ENCODE data around the gene SIT1. TPM values are rescaled to one million over a fixed set of nuclear protein-coding genes. Genes with fewer than 3 reads are reported as not detected.

Gene SIT1
- total RNA-seq, 1 donor from 2014 or later = 92.1 TPM

DNA sequence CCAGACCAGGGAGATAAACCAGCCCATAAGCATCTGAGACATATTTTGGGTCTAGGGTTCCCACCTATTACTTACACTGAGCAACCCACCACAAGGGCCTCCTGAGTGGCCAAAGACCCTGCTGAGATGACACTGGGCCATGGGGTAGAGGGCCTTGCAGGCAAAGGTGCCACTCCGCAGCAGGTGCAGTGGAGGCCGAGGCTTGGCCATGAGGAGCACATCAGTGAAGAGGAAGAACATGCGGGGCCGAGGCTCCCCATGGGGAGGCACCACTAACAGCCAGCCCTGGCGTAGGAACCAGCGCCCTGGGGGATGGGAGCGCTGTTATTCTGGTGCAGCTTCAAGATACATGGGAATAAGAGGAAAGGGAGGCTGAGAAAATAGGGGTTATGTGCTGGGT is 11.7 kb upstream of the SIT1 start:
- Mint-ChIP-seq H3K36me3 (ENCODE audit: low read depth) (peaks cover 38% of the 10 kb centered on the region), H3K4me1 (ENCODE audit: low read depth) (peaks cover 63% of the 10 kb centered on the region), H3K27ac (peak overlapping the region; percentile 74), H3K27me3 (ENCODE audit: low read depth) (peaks cover 3% of the 10 kb centered on the region), H3K9me3 (no peaks in the 10 kb centered on the region), H3K4me3 (ENCODE audit: low read depth) (peak overlapping the region; percentile 61)
- DNase-seq (ENCODE audit: low spot score) = no peak
- intact Hi-C loops (cut with micrococcal nuclease) = no loop called here

DNA sequence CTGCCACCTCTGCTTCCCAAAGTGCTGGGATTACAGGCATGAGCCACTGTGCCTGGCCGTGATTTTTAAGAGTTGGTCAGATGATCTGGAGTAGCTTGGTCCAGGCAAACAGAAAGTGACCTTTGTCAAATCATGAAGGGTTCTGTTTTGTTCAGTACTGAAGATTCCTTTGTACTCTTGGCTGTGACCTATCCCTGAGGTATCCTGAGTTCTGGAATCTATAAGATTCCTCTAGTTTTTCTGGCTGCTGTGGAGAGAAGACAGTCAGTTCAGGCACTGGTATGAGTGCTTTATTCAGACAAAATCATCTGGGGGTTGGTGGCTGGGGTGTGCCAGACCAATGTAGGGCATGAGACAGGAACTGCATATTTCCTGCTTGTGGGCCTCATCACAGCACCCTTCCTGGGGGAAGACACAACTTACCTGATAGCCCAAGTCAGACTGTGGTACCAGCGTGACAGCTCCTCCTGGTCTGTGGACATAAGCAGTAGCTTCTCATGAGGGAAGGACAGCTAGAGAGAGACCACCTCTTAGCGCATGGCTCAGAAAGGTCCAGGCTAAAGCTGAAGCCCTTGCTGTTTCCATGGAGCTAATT is 11.1 kb upstream of the SIT1 start:
- Mint-ChIP-seq H3K36me3 (ENCODE audit: low read depth) (peaks cover 38% of the 10 kb centered on the region), H3K4me1 (ENCODE audit: low read depth) (peaks cover 68% of the 10 kb centered on the region), H3K4me3 (ENCODE audit: low read depth) (no peak overlapping the region), H3K27me3 (ENCODE audit: low read depth) (peaks cover 3% of the 10 kb centered on the region), H3K9me3 (no peaks in the 10 kb centered on the region), H3K27ac (peak overlapping the region; percentile 31)
- DNase-seq (ENCODE audit: low spot score) = no peak
- intact Hi-C loops (cut with micrococcal nuclease) = no loop called here

DNA sequence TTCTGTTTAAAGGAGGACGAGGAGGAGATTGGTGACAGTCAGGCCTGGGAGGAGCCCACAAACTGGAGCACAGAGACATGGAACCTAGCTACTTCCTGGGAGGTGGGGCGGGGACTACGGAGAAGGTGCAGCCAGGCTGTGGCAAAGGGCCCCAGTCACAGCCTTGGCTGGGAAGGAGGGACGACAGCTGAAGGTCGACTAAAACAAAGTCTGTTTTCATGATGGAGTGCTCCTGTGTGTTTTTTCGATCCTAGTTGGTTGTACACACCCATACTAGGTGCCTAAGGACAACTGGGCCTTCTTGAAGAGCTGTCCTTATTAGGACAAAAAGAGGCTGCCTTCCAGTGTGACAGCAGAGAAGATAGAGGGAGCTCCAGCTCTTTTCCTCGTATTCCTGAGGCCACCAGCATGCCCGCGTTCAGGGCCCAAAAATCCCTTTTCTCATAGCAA is 10.3 kb upstream of the SIT1 start:
- H3K27ac Mint-ChIP-seq = peak overlapping the region; percentile 24
- peaks cover 38% of the 10 kb centered on the region for H3K36me3 Mint-ChIP-seq (ENCODE audit: low read depth)
- H3K27me3 Mint-ChIP-seq (ENCODE audit: low read depth) = peaks cover 3% of the 10 kb centered on the region
- intact Hi-C loops (cut with micrococcal nuclease) = no loop called here
- peak overlapping the region; percentile 26 for H3K4me3 Mint-ChIP-seq (ENCODE audit: low read depth)
- DNase-seq (ENCODE audit: low spot score) = no peak
- H3K4me1 Mint-ChIP-seq (ENCODE audit: low read depth) = peaks cover 72% of the 10 kb centered on the region
- H3K9me3 Mint-ChIP-seq = no peaks in the 10 kb centered on the region

DNA sequence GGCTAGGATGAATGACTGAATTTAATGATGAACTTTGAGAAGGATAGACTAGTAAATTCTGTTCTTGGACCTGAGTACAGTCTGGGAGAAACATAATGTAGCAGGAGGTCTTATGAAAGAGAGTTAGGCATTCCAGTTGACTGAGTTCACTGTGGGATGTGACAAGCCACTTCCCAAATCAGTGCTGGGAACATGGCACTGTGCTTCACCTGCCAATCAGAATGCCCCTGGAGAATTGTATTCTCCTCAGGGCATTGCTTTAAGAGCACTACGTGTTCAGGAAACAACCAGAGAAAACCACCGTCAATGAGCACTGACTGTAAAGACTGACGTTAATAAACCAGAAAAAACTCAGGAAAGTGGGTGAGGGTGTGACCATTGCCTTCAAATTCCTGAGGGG is 8.6 kb upstream of the SIT1 start:
- intact Hi-C loops (cut with micrococcal nuclease) = no loop called here
- H3K36me3 Mint-ChIP-seq (ENCODE audit: low read depth) = peaks cover 38% of the 10 kb centered on the region
- H3K4me3 Mint-ChIP-seq (ENCODE audit: low read depth) = peak overlapping the region; percentile 85
- H3K27ac Mint-ChIP-seq = peak overlapping the region; percentile 76
- no peak for DNase-seq (ENCODE audit: low spot score)
- peaks cover 67% of the 10 kb centered on the region for H3K4me1 Mint-ChIP-seq (ENCODE audit: low read depth)
- H3K9me3 Mint-ChIP-seq = no peaks in the 10 kb centered on the region
- peaks cover 3% of the 10 kb centered on the region for H3K27me3 Mint-ChIP-seq (ENCODE audit: low read depth)

DNA sequence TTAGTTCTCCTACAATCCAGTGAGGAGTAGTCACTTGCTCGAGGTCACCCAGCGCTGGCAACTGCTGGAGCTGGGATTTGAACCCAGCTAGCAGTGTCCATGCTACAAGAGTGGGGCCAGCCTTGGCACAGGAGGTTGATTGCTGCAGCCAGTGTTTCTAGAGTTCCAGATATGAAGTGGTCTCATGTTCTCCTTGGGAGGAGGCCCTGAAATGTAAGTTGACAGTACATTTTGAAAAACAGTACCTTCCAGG is 8.2 kb upstream of the SIT1 start:
- H3K4me3 Mint-ChIP-seq (ENCODE audit: low read depth) = peak overlapping the region; percentile 85
- no peak for DNase-seq (ENCODE audit: low spot score)
- H3K4me1 Mint-ChIP-seq (ENCODE audit: low read depth) = peaks cover 62% of the 10 kb centered on the region
- no peaks in the 10 kb centered on the region for H3K9me3 Mint-ChIP-seq
- peaks cover 3% of the 10 kb centered on the region for H3K27me3 Mint-ChIP-seq (ENCODE audit: low read depth)
- intact Hi-C loops (cut with micrococcal nuclease) = loop anchor here (1.0 kb wide), 2 partner anchors 55 to 73 kb away; partner anchors contain the start of genes CREB3 and TLN1
- peaks cover 38% of the 10 kb centered on the region for H3K36me3 Mint-ChIP-seq (ENCODE audit: low read depth)
- H3K27ac Mint-ChIP-seq = peak overlapping the region; percentile 76

DNA sequence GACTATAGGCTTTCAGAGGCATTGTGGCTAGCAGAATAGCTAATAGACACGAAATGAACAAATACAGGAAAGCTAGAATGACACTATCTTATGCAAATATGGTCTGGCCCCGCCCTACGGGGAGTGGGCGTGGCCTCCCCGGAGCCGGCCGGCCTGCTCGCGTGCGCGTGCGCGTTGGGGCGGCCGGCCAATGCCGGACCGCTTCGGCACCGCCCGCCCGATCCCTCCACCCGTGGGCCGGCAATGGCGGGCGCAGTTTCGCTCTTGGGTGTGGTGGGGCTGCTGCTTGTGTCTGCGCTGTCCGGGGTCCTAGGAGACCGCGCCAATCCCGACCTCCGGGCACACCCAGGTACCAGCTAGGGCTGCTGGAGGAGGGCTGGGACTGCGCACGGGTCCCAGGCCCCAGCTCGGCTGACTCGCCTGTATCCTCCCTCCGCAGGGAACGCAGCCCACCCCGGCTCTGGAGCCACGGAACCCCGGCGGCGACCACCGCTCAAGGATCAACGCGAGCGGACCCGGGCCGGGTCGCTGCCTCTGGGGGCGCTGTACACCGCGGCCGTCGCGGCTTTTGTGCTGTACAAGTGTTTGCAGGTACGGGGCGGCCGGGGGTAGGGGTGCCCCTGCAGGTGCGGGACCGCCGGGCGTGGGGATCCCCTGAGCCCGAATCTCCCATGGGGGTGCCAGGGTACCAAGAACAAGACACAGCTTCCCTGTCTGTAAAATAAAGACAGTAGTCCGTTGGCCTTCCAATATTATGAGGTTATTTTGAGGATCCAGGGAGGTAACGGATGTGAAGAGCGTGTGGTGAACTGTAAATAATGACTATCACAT is 7.6 kb upstream of the SIT1 start, which contains the start of gene CCDC107:
CCDC107 (plus strand) TSS at position 156 of the 831 bp plus-strand sequence; CDS start at position 244, 88 bp downstream.
- peak; percentile 78 for DNase-seq (ENCODE audit: low spot score)
- no peaks in the 10 kb centered on the region for H3K9me3 Mint-ChIP-seq
- peak within 1 kb of the TSS; percentile 98 for H3K27ac Mint-ChIP-seq
- peaks cover 37% of the 10 kb centered on the region for H3K36me3 Mint-ChIP-seq (ENCODE audit: low read depth)
- H3K4me3 Mint-ChIP-seq (ENCODE audit: low read depth) = peak within 1 kb of the TSS; percentile 85
- intact Hi-C loops (cut with micrococcal nuclease) = loop anchor here (1.0 kb wide), 2 partner anchors 54 to 74 kb away; partner anchors contain the start of genes CREB3 and TLN1
- H3K27me3 Mint-ChIP-seq (ENCODE audit: low read depth) = peaks cover 3% of the 10 kb centered on the region
- peaks cover 58% of the 10 kb centered on the region for H3K4me1 Mint-ChIP-seq (ENCODE audit: low read depth)

DNA sequence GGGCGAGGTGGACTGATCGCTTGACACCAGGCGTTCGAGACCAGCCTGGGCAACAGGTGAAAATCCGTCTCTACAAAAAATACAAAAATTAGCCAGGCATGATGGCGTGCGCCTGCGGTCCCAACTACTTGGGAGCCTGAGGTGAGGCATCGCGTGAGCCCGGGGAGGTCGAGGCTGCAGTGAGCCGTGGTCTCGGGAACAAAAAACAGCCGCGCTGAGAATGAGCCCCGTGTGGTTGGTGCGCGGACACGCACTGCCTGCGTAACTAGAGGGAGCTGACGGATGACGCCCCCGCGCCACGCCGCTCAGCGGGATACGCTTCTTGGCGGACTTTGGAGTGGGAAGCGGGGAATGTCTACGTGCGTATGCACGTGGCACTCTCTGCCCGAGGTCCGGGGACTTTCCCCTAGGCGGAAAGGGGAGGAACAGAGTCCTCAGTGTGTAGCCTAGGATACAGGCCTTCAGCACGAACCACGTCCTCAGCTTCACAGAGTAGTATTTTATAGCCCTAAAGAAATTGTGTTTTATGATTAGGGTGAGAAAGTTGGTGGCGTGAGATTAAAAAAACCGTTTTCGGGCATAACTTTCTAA is 6.9 kb upstream of the SIT1 start, which contains the start of gene RMRP:
RMRP (minus strand) TSS at position 474 of the 591 bp plus-strand sequence.
- H3K9me3 Mint-ChIP-seq = no peaks in the 10 kb centered on the region
- peaks cover 3% of the 10 kb centered on the region for H3K27me3 Mint-ChIP-seq (ENCODE audit: low read depth)
- H3K4me3 Mint-ChIP-seq (ENCODE audit: low read depth) = peak within 1 kb of the TSS; percentile 85
- H3K27ac Mint-ChIP-seq = peak within 1 kb of the TSS; percentile 98
- DNase-seq (ENCODE audit: low spot score) = peak; percentile 87
- intact Hi-C loops (cut with micrococcal nuclease) = loop anchor here (1.0 kb wide), 3 partner anchors 8 to 75 kb away; partner anchors contain the start of genes CREB3 and TLN1
- peaks cover 30% of the 10 kb centered on the region for H3K36me3 Mint-ChIP-seq (ENCODE audit: low read depth)
- H3K4me1 Mint-ChIP-seq (ENCODE audit: low read depth) = peaks cover 55% of the 10 kb centered on the region

DNA sequence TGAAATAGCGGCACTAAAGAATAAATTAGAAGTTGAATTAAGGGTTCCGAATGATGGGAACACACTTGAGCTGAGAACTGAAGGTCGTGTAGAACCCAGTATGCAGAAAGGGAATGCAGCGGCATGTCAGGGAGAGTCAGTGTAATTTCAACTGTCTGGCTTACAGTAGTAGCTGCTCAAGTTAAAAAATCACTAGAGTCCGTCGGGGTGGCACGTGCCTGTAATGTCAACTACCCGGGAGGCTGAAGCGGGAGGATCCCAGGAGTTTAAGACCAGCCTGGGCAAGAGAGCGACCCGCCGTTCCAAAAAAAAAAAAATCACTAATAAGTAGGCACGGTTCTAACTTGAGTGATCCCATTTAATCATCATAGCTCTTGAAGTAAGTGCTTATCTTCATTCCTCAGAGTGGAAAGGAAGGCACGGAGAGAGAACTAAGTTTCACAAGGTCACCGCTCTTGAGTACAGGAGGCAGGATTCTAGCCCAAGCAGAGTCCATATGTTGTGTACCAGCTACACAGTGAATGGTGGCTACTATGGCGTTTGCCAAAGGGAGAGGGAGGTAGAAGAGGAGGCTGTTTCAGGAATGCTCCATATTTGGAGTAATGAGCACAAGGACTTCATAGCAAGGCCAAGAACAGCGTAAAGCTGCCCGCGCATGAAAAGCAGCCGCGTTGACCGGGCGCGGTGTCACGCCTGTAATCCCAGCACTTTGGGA is 6.3 kb upstream of the SIT1 start:
- peaks cover 3% of the 10 kb centered on the region for H3K27me3 Mint-ChIP-seq (ENCODE audit: low read depth)
- peaks cover 51% of the 10 kb centered on the region for H3K4me1 Mint-ChIP-seq (ENCODE audit: low read depth)

DNA sequence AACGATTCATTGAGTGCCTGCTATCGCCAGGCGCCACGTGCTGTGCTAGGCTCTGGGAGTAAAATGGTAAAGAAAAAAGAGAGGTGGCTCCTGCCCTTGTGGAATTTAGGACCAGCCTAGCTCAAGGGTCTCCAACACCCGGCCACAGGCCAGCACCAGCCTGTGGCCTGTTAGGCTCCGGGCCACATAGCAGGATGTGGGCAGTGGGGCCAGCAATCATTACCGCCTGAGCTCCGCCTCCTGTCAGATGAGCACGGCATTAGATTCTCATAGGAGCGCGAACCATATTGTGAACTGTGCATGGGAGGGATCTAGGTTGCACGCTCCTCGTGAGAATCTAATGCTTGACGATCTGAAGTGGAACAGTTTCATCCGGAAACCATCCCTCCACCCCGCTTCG is 5.6 kb upstream of the SIT1 start:
- H3K27ac Mint-ChIP-seq = peak overlapping the region; percentile 98
- H3K9me3 Mint-ChIP-seq = no peaks in the 10 kb centered on the region
- peaks cover 3% of the 10 kb centered on the region for H3K27me3 Mint-ChIP-seq (ENCODE audit: low read depth)
- DNase-seq (ENCODE audit: low spot score) = no peak
- no peak overlapping the region for H3K4me3 Mint-ChIP-seq (ENCODE audit: low read depth)
- intact Hi-C loops (cut with micrococcal nuclease) = no loop called here
- H3K36me3 Mint-ChIP-seq (ENCODE audit: low read depth) = peaks cover 22% of the 10 kb centered on the region
- H3K4me1 Mint-ChIP-seq (ENCODE audit: low read depth) = peaks cover 53% of the 10 kb centered on the region

More for the DNA sequence above, 6.3 kb upstream of the SIT1 start:
- Mint-ChIP-seq H3K27ac (peak overlapping the region; percentile 98), H3K36me3 (ENCODE audit: low read depth) (peaks cover 25% of the 10 kb centered on the region), H3K9me3 (no peaks in the 10 kb centered on the region), H3K4me3 (ENCODE audit: low read depth) (peak overlapping the region; percentile 68)
- intact Hi-C loops (cut with micrococcal nuclease) = loop anchor here (1.0 kb wide), 1 partner anchor 8 kb away; no protein-coding TSS in a partner anchor
- DNase-seq (ENCODE audit: low spot score) = no peak

DNA sequence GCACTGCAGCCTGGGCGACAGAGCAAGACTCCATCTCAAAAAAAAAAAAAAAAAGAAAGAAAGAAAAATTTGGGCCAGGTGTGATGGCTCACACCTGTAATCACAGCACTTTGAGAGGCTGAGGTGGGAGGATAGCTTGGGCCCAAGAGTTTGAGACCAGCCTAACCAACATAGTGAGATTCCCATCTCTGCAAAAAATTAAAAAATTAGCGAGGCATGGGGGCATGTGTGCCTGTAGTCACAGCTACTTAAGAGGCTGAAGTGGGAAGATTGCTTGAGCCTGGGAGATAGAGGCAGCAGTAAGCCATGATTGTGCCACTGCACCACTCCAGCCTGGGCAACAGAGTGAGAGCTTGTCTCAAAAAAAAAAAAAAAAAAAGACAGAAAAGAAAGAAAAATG is 2.9 kb upstream of the SIT1 start:
- Mint-ChIP-seq H3K27me3 (ENCODE audit: low read depth) (peaks cover 3% of the 10 kb centered on the region), H3K9me3 (no peaks in the 10 kb centered on the region), H3K27ac (no peak overlapping the region), H3K36me3 (ENCODE audit: low read depth) (peaks cover 11% of the 10 kb centered on the region), H3K4me1 (ENCODE audit: low read depth) (peaks cover 43% of the 10 kb centered on the region), H3K4me3 (ENCODE audit: low read depth) (no peak overlapping the region)
- no peak for DNase-seq (ENCODE audit: low spot score)
- intact Hi-C loops (cut with micrococcal nuclease) = no loop called here

DNA sequence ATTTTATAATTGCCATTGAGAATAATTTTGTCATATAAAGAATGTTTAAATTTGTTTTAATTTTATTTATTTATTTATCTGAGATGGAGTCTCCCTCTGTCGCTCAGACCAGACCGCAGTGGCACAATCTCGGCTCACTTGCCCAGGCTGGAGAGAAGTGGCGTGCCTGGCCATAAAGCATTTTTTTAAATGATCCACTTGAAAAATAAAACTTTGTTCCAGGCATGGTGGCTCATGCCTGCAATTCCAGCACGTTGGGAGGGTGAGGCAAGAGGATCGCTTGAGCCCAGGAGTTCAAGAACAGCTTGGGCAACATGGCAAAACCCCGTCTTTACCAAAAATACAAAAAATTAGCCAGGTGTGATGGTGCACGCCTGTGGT is 2.1 kb upstream of the SIT1 start:
- Mint-ChIP-seq H3K36me3 (ENCODE audit: low read depth) (peaks cover 14% of the 10 kb centered on the region), H3K27ac (no peak overlapping the region), H3K4me1 (ENCODE audit: low read depth) (peaks cover 49% of the 10 kb centered on the region), H3K4me3 (ENCODE audit: low read depth) (no peak overlapping the region), H3K27me3 (ENCODE audit: low read depth) (peaks cover under 1% of the 10 kb centered on the region), H3K9me3 (no peaks in the 10 kb centered on the region)
- intact Hi-C loops (cut with micrococcal nuclease) = no loop called here
- DNase-seq (ENCODE audit: low spot score) = no peak

All from activated T-helper 2 cell treated with anti-CD3 and anti-CD28 coated beads, Interferon-gamma antibody, Interleukin-2, Interleukin-4, amounts not matched to agents 10 μg/mL and 5 μg/mL and 100 μg/mL, durations not matched to agents 14 hours and 24 hours and 36 hours (primary cell).